ENCODE data around the gene GET3. TPM values are rescaled to one million over a fixed set of nuclear protein-coding genes. Genes with fewer than 3 reads are reported as not detected.
A peak's percentile ranks its signal among the peaks of the same experiment; 100 is the strongest.

GET3 gene
- polyA plus RNA-seq, 1 of the 3 experiments (the other 2 are of a cell fraction), result 264 TPM

- peak overlapping the region; percentile 51 to 59 for H3K4me3 ChIP-seq (ENCODE audit: low read depth in 2 of 2, low read length in 1 of 2)
- H3K9ac ChIP-seq, result peak overlapping the region; percentile 68
- peaks cover 42 to 69% of the 10 kb centered on the region in 2 experiments; a peak in 3 of 4 replicates for H3K4me1 ChIP-seq (ENCODE audit: control insufficient read depth in 1 of 2, insufficient read depth in 2 of 2, low read depth in 1 of 2, low read length in 1 of 2)
- H2AFZ ChIP-seq (ENCODE audit: low read depth), result peak overlapping the region; percentile 66; the same call in 1 of the 2 replicates
- 11% methylated on average over 7 of the region's 88 CpGs for WGBS (ENCODE audit: low lambda C conversion rate)
- H3K9me3 ChIP-seq, result no peaks in the 10 kb centered on the region
- ChIA-PET POLR2A (interaction anchor here (0.7 to 2.1 kb wide), 5 partner anchors 10 to 1444 kb away, joined by 3 to 63 read pairs (median 4); partner anchors contain the start of genes FBXW9, GET3 and JUNB), CTCF (interaction anchor here (1.0 to 12.1 kb wide), 5 partner anchors 15 to 273 kb away, joined by 3 to 447 read pairs (median 7); partner anchors contain the start of genes JUNB, PRDX2 and THSD8)
- no peaks in the 10 kb centered on the region for H3K27me3 ChIP-seq (ENCODE audit: insufficient read depth)
- H3K79me2 ChIP-seq (ENCODE audit: insufficient read depth), result no peaks in the 10 kb centered on the region
- H3K4me2 ChIP-seq, result peak overlapping the region; percentile 91
- DNase-seq, result peak; percentile 90
- peaks cover 64% of the 10 kb centered on the region for H3F3A ChIP-seq (replicated peaks; ENCODE audit: insufficient read depth)
- no peaks in the 10 kb centered on the region for H4K20me1 ChIP-seq (ENCODE audit: insufficient read depth)
- H3K36me3 ChIP-seq (replicated peaks in 1 of 2; ENCODE audit: control insufficient read depth in 1 of 2, insufficient read depth in 2 of 2, low read length in 1 of 2), result no peaks in the 10 kb centered on the region
- no peaks in the 10 kb centered on the region for H3K9me2 ChIP-seq
- H3K27ac ChIP-seq (ENCODE audit: low read depth in 2 of 2, low read length in 1 of 2), result peak overlapping the region; percentile 97 to 98
- TF ChIP-seq JUND (IDR thresholded peaks at IDR 0.05), result no peak; the same call in 1 of the 2 replicates
- TF ChIP-seq MEF2A (IDR thresholded peaks at IDR 0.05; ENCODE audit: borderline replicate concordance, low read depth), result no peak
- TF ChIP-seq FOSL2 (IDR thresholded peaks at IDR 0.05; ENCODE audit: borderline replicate concordance, low read depth), result peak; percentile 82; the same call in 1 of the 2 replicates
- 0 out of 2 replicates have a peak, but pooled peaks have one; percentile 43 for TF ChIP-seq TEAD4 (IDR thresholded peaks at IDR 0.05; ENCODE audit: borderline replicate concordance, insufficient read depth)
- no peak for TF ChIP-seq USF2 (IDR thresholded peaks at IDR 0.05; ENCODE audit: borderline replicate concordance, low read depth, low read length)
- TF ChIP-seq MAX (IDR thresholded peaks at IDR 0.05; ENCODE audit: low read depth), result peak; percentile 68
- no peak for TF ChIP-seq YY1 (IDR thresholded peaks at IDR 0.05; ENCODE audit: low read depth)
- TF ChIP-seq FOXJ3 (CRISPR knock-in tag; IDR thresholded peaks at IDR 0.05), result no peak
- TF ChIP-seq GABPA (IDR thresholded peaks at IDR 0.05; ENCODE audit: low read depth), result 0 out of 2 replicates have a peak, but pooled peaks have one; percentile 12
- TF ChIP-seq, protein P1, sequence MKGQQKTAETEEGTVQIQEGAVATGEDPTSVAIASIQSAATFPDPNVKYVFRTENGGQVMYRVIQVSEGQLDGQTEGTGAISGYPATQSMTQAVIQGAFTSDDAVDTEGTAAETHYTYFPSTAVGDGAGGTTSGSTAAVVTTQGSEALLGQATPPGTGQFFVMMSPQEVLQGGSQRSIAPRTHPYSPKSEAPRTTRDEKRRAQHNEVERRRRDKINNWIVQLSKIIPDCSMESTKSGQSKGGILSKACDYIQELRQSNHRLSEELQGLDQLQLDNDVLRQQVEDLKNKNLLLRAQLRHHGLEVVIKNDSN (IDR thresholded peaks at IDR 0.05; ENCODE audit: borderline replicate concordance, low read depth), result no peak; the same call in 1 of the 2 replicates
- peak; percentile 68 for TF ChIP-seq NRF1 (IDR thresholded peaks at IDR 0.05; ENCODE audit: low read depth, low read length)
- TF ChIP-seq NFIC (IDR thresholded peaks at IDR 0.05; ENCODE audit: borderline replicate concordance), result peak; percentile 41; the same call in 1 of the 2 replicates
- TF ChIP-seq FOXM1 (IDR thresholded peaks at IDR 0.05; ENCODE audit: low read depth), result no peak
- peak; percentile 10; the same call in 1 of the 2 replicates for TF ChIP-seq SIN3A (IDR thresholded peaks at IDR 0.05; ENCODE audit: borderline replicate concordance, low read depth, low read length)
- no peak for TF ChIP-seq ZBTB33 (IDR thresholded peaks at IDR 0.05; ENCODE audit: borderline replicate concordance, low read depth)
- no peak for TF ChIP-seq EZH2phosphoT487 (IDR thresholded peaks at IDR 0.05; ENCODE audit: borderline replicate concordance, low read depth)
- TF ChIP-seq RCOR1 (IDR thresholded peaks at IDR 0.05; ENCODE audit: low read length), result no peak
- TF ChIP-seq IRF3 (IDR thresholded peaks at IDR 0.05; ENCODE audit: low read depth, low read length), result no peak
- TF ChIP-seq RXRA (IDR thresholded peaks at IDR 0.05; ENCODE audit: borderline replicate concordance, low read depth), result no peak
- TF ChIP-seq TCF12 (IDR thresholded peaks at IDR 0.05), result peak; percentile 57
- TF ChIP-seq EP300 (IDR thresholded peaks at IDR 0.05; ENCODE audit: borderline replicate concordance in 1 of 2, low read depth in 1 of 2, low read length in 1 of 2), result peak in 1 of 2 experiments; percentile 32; a peak in 2 of 4 replicates
- TF ChIP-seq ELF1 (IDR thresholded peaks at IDR 0.05), result no peak
- no peak for TF ChIP-seq GATA2 (CRISPR knock-in tag; IDR thresholded peaks at IDR 0.05)
- TF ChIP-seq, protein P2, sequence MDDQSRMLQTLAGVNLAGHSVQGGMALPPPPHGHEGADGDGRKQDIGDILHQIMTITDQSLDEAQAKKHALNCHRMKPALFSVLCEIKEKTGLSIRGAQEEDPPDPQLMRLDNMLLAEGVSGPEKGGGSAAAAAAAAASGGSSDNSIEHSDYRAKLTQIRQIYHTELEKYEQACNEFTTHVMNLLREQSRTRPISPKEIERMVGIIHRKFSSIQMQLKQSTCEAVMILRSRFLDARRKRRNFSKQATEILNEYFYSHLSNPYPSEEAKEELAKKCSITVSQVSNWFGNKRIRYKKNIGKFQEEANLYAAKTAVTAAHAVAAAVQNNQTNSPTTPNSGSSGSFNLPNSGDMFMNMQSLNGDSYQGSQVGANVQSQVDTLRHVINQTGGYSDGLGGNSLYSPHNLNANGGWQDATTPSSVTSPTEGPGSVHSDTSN (IDR thresholded peaks at IDR 0.05), result peak; percentile 49; the same call in 1 of the 2 replicates
- TF ChIP-seq CHD2 (IDR thresholded peaks at IDR 0.05; ENCODE audit: low read length, partially characterized antibody), result peak; percentile 35
- TF ChIP-seq TAF1 (IDR thresholded peaks at IDR 0.05; ENCODE audit: borderline replicate concordance, low read depth, low read length), result 0 out of 2 replicates have a peak, but pooled peaks have one; percentile 10
Observed at GRCh38 chr19:12782424-12783290, 45.4 kb downstream of the GET3 start.
